Measurements from ENCODE around the gene AGAP1. TPM values are rescaled to one million over a fixed set of nuclear protein-coding genes. Genes with fewer than 3 reads are reported as not detected.
"Not testable (repeated sequence)": the region's sequence is repeated elsewhere in the genome, so short reads cannot be mapped to it uniquely, and the experiment has no call there.

Gene AGAP1
- total and polyA plus RNA-seq, 9 donors = 5.7 to 32.2 (median 20.2) TPM

- Histone ChIP-seq H3K36me3 (no peaks in the 10 kb centered on the region), H3K4me1 (ENCODE audit: insufficient read depth) (no peaks in the 10 kb centered on the region), H3K27me3 (no peaks in the 10 kb centered on the region), H3K27ac (no peak overlapping the region), H3K4me3 (no peak overlapping the region), H3K9me3 (no peaks in the 10 kb centered on the region)
- 92 to 96% (median 95%) methylated on average over 6 of the region's 6 CpGs for WGBS, 3 donors
- intact Hi-C loops (cut with DNase I) = no loop called here
- no peak for DNase-seq
- TF ChIP-seq CTCF (IDR thresholded peaks at IDR 0.05) = no peak
- TF ChIP-seq POLR2A (IDR thresholded peaks at IDR 0.05) = no peak
- no peak for TF ChIP-seq EP300 (IDR thresholded peaks at IDR 0.05)
Measured at GRCh38 chr2:235946590-235946989, 452.7 kb downstream of the AGAP1 start.

DNA sequence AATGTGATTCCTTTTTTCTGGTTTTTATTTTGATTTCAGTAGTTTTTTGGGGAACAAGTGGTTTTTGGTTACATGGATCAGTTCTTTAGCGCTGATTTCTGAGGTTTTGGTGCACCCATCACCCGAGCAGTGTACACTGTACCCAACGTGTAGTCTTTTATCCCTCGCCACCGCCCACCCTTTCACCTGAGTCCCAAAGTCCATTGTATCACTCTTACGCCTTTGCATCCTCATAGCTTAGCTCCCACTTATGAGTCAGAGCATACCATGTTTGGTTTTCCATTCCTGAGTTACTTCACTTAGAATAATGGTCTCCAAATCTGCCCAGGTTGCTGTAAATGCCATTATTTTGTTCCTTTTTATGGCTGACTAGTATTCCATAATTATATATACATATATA, 453.2 kb downstream of the AGAP1 start:
- WGBS, 3 donors = 80 to 96% (median 86%) methylated on average over 6 of the region's 6 CpGs
- H3K36me3 ChIP-seq; DNase-seq; H3K4me3 ChIP-seq; intact Hi-C loops (cut with DNase I); H3K4me1 ChIP-seq (ENCODE audit: insufficient read depth); H3K27ac ChIP-seq; H3K9me3 ChIP-seq; H3K27me3 ChIP-seq: not testable (repeated sequence)

- H3K36me3 ChIP-seq = no peaks in the 10 kb centered on the region
- TF ChIP-seq EP300 (IDR thresholded peaks at IDR 0.05) (no peak), CTCF (IDR thresholded peaks at IDR 0.05) (no peak), POLR2A (IDR thresholded peaks at IDR 0.05) (no peak)
- H3K4me1 ChIP-seq (ENCODE audit: insufficient read depth) = no peaks in the 10 kb centered on the region
- H3K9me3 ChIP-seq = no peaks in the 10 kb centered on the region
- no peak overlapping the region for H3K4me3 ChIP-seq
- WGBS, 3 donors = 81 to 86% (median 85%) methylated on average over 17 of the region's 17 CpGs
- intact Hi-C loops (cut with DNase I) = no loop called here
- H3K27ac ChIP-seq = no peak overlapping the region
- no peaks in the 10 kb centered on the region for H3K27me3 ChIP-seq
- no peak for DNase-seq
Measured at GRCh38 chr2:235949567-235950472, 456.0 kb downstream of the AGAP1 start.

GRCh38 chr2:235950473-235950809, 456.6 kb downstream of the AGAP1 start:
- Histone ChIP-seq H3K9me3 (no peaks in the 10 kb centered on the region), H3K27me3 (no peaks in the 10 kb centered on the region), H3K4me3 (no peak overlapping the region), H3K4me1 (ENCODE audit: insufficient read depth) (no peaks in the 10 kb centered on the region), H3K27ac (no peak overlapping the region), H3K36me3 (no peaks in the 10 kb centered on the region)
- 4 to 21% (median 9%) methylated on average over 3 of the region's 3 CpGs for WGBS, 3 donors
- TF ChIP-seq CTCF (IDR thresholded peaks at IDR 0.05) (no peak), POLR2A (IDR thresholded peaks at IDR 0.05) (no peak)
- intact Hi-C loops (cut with DNase I) = no loop called here
- no peak for DNase-seq

DNA sequence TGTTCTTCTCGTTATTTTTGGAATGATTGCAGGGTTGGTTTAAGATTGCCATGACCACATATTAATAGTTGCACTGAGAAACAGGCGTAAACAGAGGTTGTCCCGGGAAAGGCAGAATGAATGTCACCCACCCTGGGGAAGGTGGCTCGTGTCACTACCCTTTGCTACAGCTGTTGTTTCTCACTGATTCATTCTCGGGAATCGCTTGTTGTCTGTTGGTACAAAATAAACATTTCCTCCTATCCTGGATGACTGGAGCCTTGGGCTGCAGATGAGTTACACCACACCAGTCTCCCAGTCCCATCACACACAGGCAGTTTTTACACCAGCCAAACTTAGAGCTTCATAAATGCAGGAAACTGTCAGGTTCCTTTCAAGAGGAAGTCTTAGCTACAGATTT, 457.6 kb downstream of the AGAP1 start:
- H3K36me3 ChIP-seq = no peaks in the 10 kb centered on the region
- intact Hi-C loops (cut with DNase I) = no loop called here
- no peak for DNase-seq
- no peaks in the 10 kb centered on the region for H3K9me3 ChIP-seq
- H3K4me1 ChIP-seq (ENCODE audit: insufficient read depth) = no peaks in the 10 kb centered on the region
- H3K27me3 ChIP-seq = no peaks in the 10 kb centered on the region
- 51 to 61% (median 56%) methylated on average over 6 of the region's 6 CpGs for WGBS, 3 donors
- TF ChIP-seq CTCF (IDR thresholded peaks at IDR 0.05) (no peak), POLR2A (IDR thresholded peaks at IDR 0.05) (no peak), EP300 (IDR thresholded peaks at IDR 0.05) (no peak)
- H3K4me3 ChIP-seq = no peak overlapping the region
- no peak overlapping the region for H3K27ac ChIP-seq
